Measurements from ENCODE around the gene NEURL2. TPM values are rescaled to one million over a fixed set of nuclear protein-coding genes. Genes with fewer than 3 reads are reported as not detected.
"Not testable (repeated sequence)": the region's sequence is repeated elsewhere in the genome, so short reads cannot be mapped to it uniquely, and the experiment has no call there.

Gene NEURL2
- total RNA-seq, 2 experiments from 2014 or later, result 1.1 to 1.3 TPM

- DNase-seq (no peak), ATAC-seq (no peak)
- H3K4me1 Mint-ChIP-seq (ENCODE audit: low read depth), result peaks cover 7% of the 10 kb centered on the region
- CTCF ChIA-PET, result no interaction called here
- H3K27ac Mint-ChIP-seq, result no peak overlapping the region
- POLR2A ChIA-PET, result interaction anchor here (0.7 to 1.0 kb wide), 3 partner anchors 14 to 93 kb away, joined by 3 to 4 read pairs (median 3); partner anchors contain the start of genes CTSA and NEURL2
- H3K9me3 Mint-ChIP-seq (ENCODE audit: insufficient read depth), result no peaks in the 10 kb centered on the region
- H3K4me3 Mint-ChIP-seq, result no peak overlapping the region
- no peaks in the 10 kb centered on the region for H3K27me3 Mint-ChIP-seq (ENCODE audit: low read depth)
- no peaks in the 10 kb centered on the region for H3K36me3 Mint-ChIP-seq (ENCODE audit: low read depth)
Observed at GRCh38 chr20:45905505-45906079, 14.6 kb upstream of the NEURL2 start.

- POLR2A ChIA-PET, result interaction anchor here (0.7 to 1.0 kb wide), 3 partner anchors 13 to 92 kb away, joined by 3 to 4 read pairs (median 3); partner anchors contain the start of genes CTSA and NEURL2
- no peak for DNase-seq
- no peak for ATAC-seq
- Mint-ChIP-seq H3K4me1 (ENCODE audit: low read depth) (peaks cover under 1% of the 10 kb centered on the region), H3K27ac (no peak overlapping the region), H3K27me3 (ENCODE audit: low read depth) (no peaks in the 10 kb centered on the region), H3K36me3 (ENCODE audit: low read depth) (no peaks in the 10 kb centered on the region), H3K9me3 (ENCODE audit: insufficient read depth) (no peaks in the 10 kb centered on the region), H3K4me3 (no peak overlapping the region)
- CTCF ChIA-PET, result no interaction called here
Observed at GRCh38 chr20:45904583-45905504, 13.8 kb upstream of the NEURL2 start.

DNA sequence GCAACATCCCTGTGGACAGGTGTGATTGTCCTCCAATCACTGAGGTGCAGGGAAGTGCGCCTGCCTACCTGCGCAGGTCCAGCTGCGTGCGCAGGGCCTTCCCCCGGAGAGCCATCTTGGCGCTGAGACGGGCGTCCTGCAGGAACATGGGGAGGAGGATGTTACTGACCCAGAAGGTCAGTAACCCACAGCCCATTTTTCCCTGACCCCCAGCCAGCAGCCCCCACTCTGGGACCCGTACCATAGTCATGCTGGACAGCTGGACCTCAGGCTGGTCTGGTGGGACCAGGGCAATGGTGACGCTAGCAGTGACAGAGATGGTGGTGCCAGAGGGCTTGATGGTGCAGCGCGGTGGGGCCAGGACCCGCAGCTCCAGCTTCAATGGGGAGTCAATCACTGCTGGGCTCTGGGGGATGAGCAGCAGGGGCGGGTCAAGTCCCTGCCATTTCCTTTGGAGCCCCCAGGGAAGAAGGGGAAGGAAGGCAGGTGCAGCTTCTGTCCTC, 11.2 kb upstream of the NEURL2 start:
- no peak for ATAC-seq
- CTCF ChIA-PET, result no interaction called here
- H3K36me3 Mint-ChIP-seq (ENCODE audit: low read depth), result peaks cover 4% of the 10 kb centered on the region
- POLR2A ChIA-PET, result interaction anchor here (0.6 kb wide), 1 partner anchor 203 kb away, joined by 3 read pairs; no protein-coding TSS in a partner anchor
- H3K27me3 Mint-ChIP-seq (ENCODE audit: low read depth), result no peaks in the 10 kb centered on the region
- no peak for DNase-seq
- no peaks in the 10 kb centered on the region for H3K4me1 Mint-ChIP-seq (ENCODE audit: low read depth)
- H3K4me3 Mint-ChIP-seq, result no peak overlapping the region
- H3K27ac Mint-ChIP-seq, result no peak overlapping the region
- no peaks in the 10 kb centered on the region for H3K9me3 Mint-ChIP-seq (ENCODE audit: insufficient read depth)

- H3K4me1 Mint-ChIP-seq (ENCODE audit: low read depth); H3K27ac Mint-ChIP-seq; H3K27me3 Mint-ChIP-seq (ENCODE audit: low read depth); H3K36me3 Mint-ChIP-seq (ENCODE audit: low read depth); ATAC-seq; H3K4me3 Mint-ChIP-seq; CTCF ChIA-PET; H3K9me3 Mint-ChIP-seq (ENCODE audit: insufficient read depth); DNase-seq: not testable (repeated sequence)
- POLR2A ChIA-PET, result interaction anchor here (0.7 kb wide), 1 partner anchor 10 kb away, joined by 3 read pairs; no protein-coding TSS in a partner anchor
Observed at GRCh38 chr20:45901332-45901731, 10.3 kb upstream of the NEURL2 start.

DNA sequence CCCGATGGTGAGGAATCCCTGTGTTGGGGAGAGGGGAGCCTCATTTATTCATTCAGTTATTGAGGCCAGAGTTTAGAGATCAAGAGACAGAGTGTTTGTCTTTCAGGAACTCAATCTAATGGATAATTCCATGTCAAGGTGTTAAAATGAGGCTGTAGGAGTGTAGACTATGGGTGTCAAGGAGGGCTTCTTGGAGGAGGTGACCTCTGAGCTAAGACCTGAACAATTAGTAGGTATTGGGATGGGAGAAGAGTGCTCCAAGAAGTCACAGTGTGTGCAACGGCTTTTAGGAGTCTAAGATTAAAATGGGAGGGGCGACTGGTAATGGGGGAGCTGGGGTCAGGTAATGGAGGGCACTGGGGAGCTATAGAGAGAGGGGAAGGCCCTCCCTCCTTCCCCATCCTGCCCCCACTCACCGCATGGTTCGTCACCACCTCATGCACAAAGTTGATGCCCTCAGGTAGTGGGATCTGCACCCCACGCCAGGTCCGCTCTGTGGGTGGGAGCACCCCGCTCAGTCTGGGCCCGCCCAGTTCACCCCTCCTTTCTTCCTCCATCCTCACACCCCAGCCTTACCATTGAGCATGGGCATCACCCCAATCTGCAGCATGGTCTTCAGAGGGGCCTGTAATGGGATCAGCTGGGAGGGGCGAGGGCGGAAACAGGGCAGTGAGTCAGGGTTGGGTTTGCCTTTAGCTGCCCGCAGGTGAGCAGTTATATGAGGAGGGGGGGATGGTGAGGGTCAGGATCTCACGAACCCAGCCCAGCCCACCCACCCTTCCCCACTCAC, 8.2 kb upstream of the NEURL2 start:
- no peak for DNase-seq
- POLR2A ChIA-PET, result interaction anchor here (1.4 kb wide), 1 partner anchor 10 kb away, joined by 3 read pairs; no protein-coding TSS in a partner anchor
- no peaks in the 10 kb centered on the region for H3K9me3 Mint-ChIP-seq (ENCODE audit: insufficient read depth)
- H3K27ac Mint-ChIP-seq, result no peak overlapping the region
- no peak overlapping the region for H3K4me3 Mint-ChIP-seq
- peaks cover 7% of the 10 kb centered on the region for H3K4me1 Mint-ChIP-seq (ENCODE audit: low read depth)
- H3K36me3 Mint-ChIP-seq (ENCODE audit: low read depth), result peaks cover 5% of the 10 kb centered on the region
- no peaks in the 10 kb centered on the region for H3K27me3 Mint-ChIP-seq (ENCODE audit: low read depth)
- CTCF ChIA-PET, result no interaction called here
- ATAC-seq, result no peak

- H3K4me1 Mint-ChIP-seq (ENCODE audit: low read depth), result peaks cover 13% of the 10 kb centered on the region
- ATAC-seq (no peak), DNase-seq (no peak)
- CTCF ChIA-PET, result no interaction called here
- H3K27ac Mint-ChIP-seq, result no peak overlapping the region
- no peaks in the 10 kb centered on the region for H3K27me3 Mint-ChIP-seq (ENCODE audit: low read depth)
- H3K9me3 Mint-ChIP-seq (ENCODE audit: insufficient read depth), result no peaks in the 10 kb centered on the region
- POLR2A ChIA-PET, result no interaction called here
- peaks cover 6% of the 10 kb centered on the region for H3K36me3 Mint-ChIP-seq (ENCODE audit: low read depth)
- H3K4me3 Mint-ChIP-seq, result no peak overlapping the region
Observed at GRCh38 chr20:45898285-45898684, 7.3 kb upstream of the NEURL2 start.

DNA sequence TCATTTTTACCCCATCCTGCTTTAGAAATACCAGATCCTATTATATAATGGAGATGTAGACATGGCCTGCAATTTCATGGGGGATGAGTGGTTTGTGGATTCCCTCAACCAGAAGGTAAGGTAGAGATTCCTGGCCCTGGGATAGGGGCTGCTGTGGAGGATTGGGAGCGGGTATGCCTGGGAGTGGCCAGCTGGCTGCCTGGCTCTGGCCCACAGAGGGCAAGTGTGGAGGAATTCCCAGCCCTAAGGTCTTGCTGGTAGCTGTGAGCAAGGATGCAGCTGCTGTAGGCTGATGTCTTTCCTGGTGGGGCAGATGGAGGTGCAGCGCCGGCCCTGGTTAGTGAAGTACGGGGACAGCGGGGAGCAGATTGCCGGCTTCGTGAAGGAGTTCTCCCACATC, 6.7 kb upstream of the NEURL2 start:
- Mint-ChIP-seq H3K4me1 (ENCODE audit: low read depth) (peaks cover 19% of the 10 kb centered on the region), H3K4me3 (no peak overlapping the region), H3K36me3 (ENCODE audit: low read depth) (peaks cover 6% of the 10 kb centered on the region), H3K9me3 (ENCODE audit: insufficient read depth) (no peaks in the 10 kb centered on the region), H3K27ac (no peak overlapping the region), H3K27me3 (ENCODE audit: low read depth) (no peaks in the 10 kb centered on the region)
- ChIA-PET CTCF (interaction anchor here (1.1 kb wide), 1 partner anchor 98 kb away, joined by 3 read pairs; no protein-coding TSS in a partner anchor), POLR2A (interaction anchor here (1.7 kb wide), 1 partner anchor 10 kb away, joined by 6 read pairs; no protein-coding TSS in a partner anchor)
- DNase-seq (no peak), ATAC-seq (no peak)

- DNase-seq, result no peak
- H3K4me3 Mint-ChIP-seq, result no peak overlapping the region
- H3K9me3 Mint-ChIP-seq (ENCODE audit: insufficient read depth), result no peaks in the 10 kb centered on the region
- POLR2A ChIA-PET, result interaction anchor here (1.3 to 1.7 kb wide), 2 partner anchors 11 to 38 kb away, joined by 3 to 6 read pairs; no protein-coding TSS in a partner anchor
- CTCF ChIA-PET, result interaction anchor here (1.1 kb wide), 1 partner anchor 98 kb away, joined by 3 read pairs; no protein-coding TSS in a partner anchor
- no peak for ATAC-seq
- H3K27me3 Mint-ChIP-seq (ENCODE audit: low read depth), result no peaks in the 10 kb centered on the region
- H3K4me1 Mint-ChIP-seq (ENCODE audit: low read depth), result peaks cover 23% of the 10 kb centered on the region
- no peak overlapping the region for H3K27ac Mint-ChIP-seq
- H3K36me3 Mint-ChIP-seq (ENCODE audit: low read depth), result peaks cover 6% of the 10 kb centered on the region
Observed at GRCh38 chr20:45897289-45897688, 6.3 kb upstream of the NEURL2 start.

DNA sequence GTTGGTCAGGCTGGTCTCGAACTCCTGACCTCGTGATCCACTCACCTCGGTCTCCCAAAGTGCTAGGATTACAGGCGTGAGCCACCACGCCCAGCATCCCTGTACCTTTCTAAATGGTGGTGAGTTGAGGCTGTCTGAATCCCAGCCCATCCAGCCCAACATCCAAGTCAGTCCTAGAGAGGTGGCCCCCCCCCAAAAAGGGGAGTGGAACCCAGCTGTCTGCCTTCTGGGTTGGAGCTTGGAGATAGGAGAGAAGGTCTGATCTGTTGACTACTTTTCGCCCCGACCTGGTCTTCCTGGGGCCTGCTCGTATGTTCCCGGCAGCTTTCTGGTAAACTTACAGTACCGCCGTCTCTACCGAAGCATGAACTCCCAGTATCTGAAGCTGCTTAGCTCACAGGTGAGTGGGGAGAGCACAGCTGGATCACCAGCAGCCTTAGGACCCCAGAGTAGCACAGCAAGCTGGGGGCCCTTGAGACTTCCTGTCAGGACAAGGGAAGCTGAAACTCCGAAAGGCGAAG, 5.7 kb upstream of the NEURL2 start:
- CTCF ChIA-PET, result interaction anchor here (1.1 kb wide), 1 partner anchor 97 kb away, joined by 3 read pairs; no protein-coding TSS in a partner anchor
- Mint-ChIP-seq H3K36me3 (ENCODE audit: low read depth) (peaks cover 6% of the 10 kb centered on the region), H3K4me3 (no peak overlapping the region), H3K27ac (no peak overlapping the region), H3K4me1 (ENCODE audit: low read depth) (peaks cover 28% of the 10 kb centered on the region), H3K27me3 (ENCODE audit: low read depth) (no peaks in the 10 kb centered on the region), H3K9me3 (ENCODE audit: insufficient read depth) (no peaks in the 10 kb centered on the region)
- ATAC-seq (no peak), DNase-seq (no peak)
- POLR2A ChIA-PET, result interaction anchor here (1.3 to 1.7 kb wide), 2 partner anchors 11 to 38 kb away, joined by 3 to 6 read pairs; no protein-coding TSS in a partner anchor

DNA sequence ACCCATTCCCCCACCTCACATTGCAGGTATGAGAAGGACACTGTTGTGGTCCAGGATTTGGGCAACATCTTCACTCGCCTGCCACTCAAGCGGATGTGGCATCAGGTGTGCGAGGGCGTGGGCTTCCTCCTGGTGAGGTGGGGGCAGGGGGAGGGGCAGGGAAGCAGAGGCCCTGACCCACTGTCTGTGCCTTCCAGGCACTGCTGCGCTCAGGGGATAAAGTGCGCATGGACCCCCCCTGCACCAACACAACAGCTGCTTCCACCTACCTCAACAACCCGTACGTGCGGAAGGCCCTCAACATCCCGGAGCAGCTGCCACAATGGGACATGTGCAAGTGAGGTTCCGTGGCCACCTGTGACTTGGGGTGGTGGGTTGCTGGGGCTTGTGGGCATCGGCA, 3.8 kb upstream of the NEURL2 start:
- H3K36me3 Mint-ChIP-seq (ENCODE audit: low read depth), result peaks cover 6% of the 10 kb centered on the region
- H3K4me1 Mint-ChIP-seq (ENCODE audit: low read depth), result peaks cover 37% of the 10 kb centered on the region
- ChIA-PET CTCF (no interaction called here), POLR2A (no interaction called here)
- DNase-seq (no peak), ATAC-seq (no peak)
- H3K27ac Mint-ChIP-seq, result no peak overlapping the region
- no peaks in the 10 kb centered on the region for H3K27me3 Mint-ChIP-seq (ENCODE audit: low read depth)
- H3K4me3 Mint-ChIP-seq, result no peak overlapping the region
- no peaks in the 10 kb centered on the region for H3K9me3 Mint-ChIP-seq (ENCODE audit: insufficient read depth)

DNA sequence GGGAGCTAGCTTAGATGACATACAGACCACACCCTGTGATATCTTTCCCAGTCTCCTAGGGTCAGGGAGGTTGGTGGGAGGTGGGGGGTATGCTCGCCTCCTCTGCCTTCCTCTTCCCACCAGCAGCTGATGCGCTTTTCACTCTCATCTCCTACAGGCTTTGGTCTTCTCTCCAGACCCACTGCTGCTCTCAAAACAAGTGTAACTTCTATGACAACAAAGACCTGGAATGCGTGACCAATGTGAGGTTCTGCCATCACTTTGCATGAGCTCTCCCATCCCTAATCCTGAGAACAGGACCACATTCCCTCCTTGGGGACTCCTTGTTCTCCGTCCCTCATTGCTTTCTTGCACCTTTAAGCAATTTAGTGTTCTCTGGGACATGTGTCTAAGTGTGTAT, 2.8 kb upstream of the NEURL2 start:
- ATAC-seq (no peak), DNase-seq (no peak)
- no peak overlapping the region for H3K27ac Mint-ChIP-seq
- ChIA-PET CTCF (no interaction called here), POLR2A (interaction anchor here (0.6 to 2.4 kb wide), 2 partner anchors 9 to 55 kb away, joined by 4 to 6 read pairs; no protein-coding TSS in a partner anchor)
- H3K36me3 Mint-ChIP-seq (ENCODE audit: low read depth), result peaks cover 6% of the 10 kb centered on the region
- H3K4me3 Mint-ChIP-seq, result no peak overlapping the region
- H3K4me1 Mint-ChIP-seq (ENCODE audit: low read depth), result peaks cover 41% of the 10 kb centered on the region
- H3K27me3 Mint-ChIP-seq (ENCODE audit: low read depth), result no peaks in the 10 kb centered on the region
- H3K9me3 Mint-ChIP-seq (ENCODE audit: insufficient read depth), result no peaks in the 10 kb centered on the region
